ENCODE results near the gene AK8.

Gene AK8

GRCh38 chr9:132784286-132784830 is 93.7 kb downstream of the AK8 start:
- H3K27me3 ChIP-seq (ENCODE audit: low read length): no peaks in the 10 kb centered on the region
- no peaks in the 10 kb centered on the region for H3K36me3 ChIP-seq (ENCODE audit: low read length)
- H3K9me2 ChIP-seq (replicated peaks; ENCODE audit: insufficient read depth, low read length): no peaks in the 10 kb centered on the region
- no peak overlapping the region for H3K4me2 ChIP-seq (ENCODE audit: low read depth, low read length, poor library complexity, severe bottlenecking)
- no peaks in the 10 kb centered on the region for H3K79me2 ChIP-seq (ENCODE audit: insufficient read depth, low read length)
- no peaks in the 10 kb centered on the region for H3K9me3 ChIP-seq (ENCODE audit: insufficient read depth, low read length)
- no peaks in the 10 kb centered on the region for H3F3A ChIP-seq (ENCODE audit: insufficient read depth)
- H2AFZ ChIP-seq (ENCODE audit: low read depth, low read length, severe bottlenecking): no peak overlapping the region
- H3K4me3 ChIP-seq (ENCODE audit: insufficient read depth, low read length, poor library complexity, severe bottlenecking): no peak overlapping the region
- H3K27ac ChIP-seq (ENCODE audit: low read depth, low read length): no peak overlapping the region
- TF ChIP-seq CTCF (IDR thresholded peaks at IDR 0.05; ENCODE audit: insufficient read depth, low read length, poor library complexity, severe bottlenecking) (no peak), EZH2phosphoT487 (conservative IDR thresholded peaks at IDR 0.05; ENCODE audit: low read length) (no peak)
- H3K9ac ChIP-seq (ENCODE audit: low read length): no peak overlapping the region
- H4K20me1 ChIP-seq (ENCODE audit: low read depth, low read length): no peaks in the 10 kb centered on the region

GRCh38 chr9:132783006-132783405 is 95.1 kb downstream of the AK8 start:
- H3K79me2 ChIP-seq (ENCODE audit: insufficient read depth, low read length): no peaks in the 10 kb centered on the region
- H3K36me3 ChIP-seq (ENCODE audit: low read length): no peaks in the 10 kb centered on the region
- no peak for TF ChIP-seq CTCF (IDR thresholded peaks at IDR 0.05; ENCODE audit: insufficient read depth, low read length, poor library complexity, severe bottlenecking)
- no peak for TF ChIP-seq EZH2phosphoT487 (conservative IDR thresholded peaks at IDR 0.05; ENCODE audit: low read length)
- no peak overlapping the region for H3K9ac ChIP-seq (ENCODE audit: low read length)
- no peaks in the 10 kb centered on the region for H3K27me3 ChIP-seq (ENCODE audit: low read length)
- no peaks in the 10 kb centered on the region for H4K20me1 ChIP-seq (ENCODE audit: low read depth, low read length)
- no peaks in the 10 kb centered on the region for H3K9me2 ChIP-seq (replicated peaks; ENCODE audit: insufficient read depth, low read length)
- no peak overlapping the region for H2AFZ ChIP-seq (ENCODE audit: low read depth, low read length, severe bottlenecking)
- H3K9me3 ChIP-seq (ENCODE audit: insufficient read depth, low read length): no peaks in the 10 kb centered on the region
- H3K4me3 ChIP-seq (ENCODE audit: insufficient read depth, low read length, poor library complexity, severe bottlenecking): no peak overlapping the region
- H3F3A ChIP-seq (ENCODE audit: insufficient read depth): no peaks in the 10 kb centered on the region
- no peak overlapping the region for H3K4me2 ChIP-seq (ENCODE audit: low read depth, low read length, poor library complexity, severe bottlenecking)
- H3K27ac ChIP-seq (ENCODE audit: low read depth, low read length): no peak overlapping the region

- no peaks in the 10 kb centered on the region for H4K20me1 ChIP-seq (ENCODE audit: low read depth, low read length)
- H3K9ac ChIP-seq (ENCODE audit: low read length): no peak overlapping the region
- no peaks in the 10 kb centered on the region for H3K79me2 ChIP-seq (ENCODE audit: insufficient read depth, low read length)
- H3K9me2 ChIP-seq (replicated peaks; ENCODE audit: insufficient read depth, low read length): no peaks in the 10 kb centered on the region
- H3K9me3 ChIP-seq (ENCODE audit: insufficient read depth, low read length): no peaks in the 10 kb centered on the region
- no peak overlapping the region for H3K4me2 ChIP-seq (ENCODE audit: low read depth, low read length, poor library complexity, severe bottlenecking)
- no peak overlapping the region for H3K4me3 ChIP-seq (ENCODE audit: insufficient read depth, low read length, poor library complexity, severe bottlenecking)
- no peak overlapping the region for H3K27ac ChIP-seq (ENCODE audit: low read depth, low read length)
- TF ChIP-seq CTCF (IDR thresholded peaks at IDR 0.05; ENCODE audit: insufficient read depth, low read length, poor library complexity, severe bottlenecking) (no peak), EZH2phosphoT487 (conservative IDR thresholded peaks at IDR 0.05; ENCODE audit: low read length) (no peak)
- no peaks in the 10 kb centered on the region for H3K36me3 ChIP-seq (ENCODE audit: low read length)
- H3F3A ChIP-seq (ENCODE audit: insufficient read depth): no peaks in the 10 kb centered on the region
- H2AFZ ChIP-seq (ENCODE audit: low read depth, low read length, severe bottlenecking): no peak overlapping the region
- no peaks in the 10 kb centered on the region for H3K27me3 ChIP-seq (ENCODE audit: low read length)
Observed at GRCh38 chr9:132782037-132782436, 96.0 kb downstream of the AK8 start.
